Activated CD8-positive, alpha-beta T cell treated with anti-CD3 and anti-CD28 coated beads, Interleukin-2, amount 10 ng/mL, durations not matched to agents 7 days and 5 days (primary cell): Measurements from ENCODE around the gene MRGPRD. TPM values are rescaled to one million over a fixed set of nuclear protein-coding genes. Genes with fewer than 3 reads are reported as not detected.
"Not testable (repeated sequence)": the region's sequence is repeated elsewhere in the genome, so short reads cannot be mapped to it uniquely, and the experiment has no call there.

ENCODE experiments used
- ATAC-seq: fragments of 150-1000 bp; cut with Tn5 transposase; one replicate; pipeline ENCODE4 v1.10.0; 2021; ENCODE audit warnings: moderate library complexity
- CTCF ChIA-PET: fragments of 350-600 bp; sonication (Branson Sonifier 250); formaldehyde crosslinking; loops from one replicate; lab custom pipeline; 2021; ENCODE audit warnings: antibody characterized with exemption; lab: Charles Lee
- POLR2A ChIA-PET: fragments of 350-600 bp; sonication (Branson Sonifier 250); formaldehyde crosslinking; loops from one replicate; lab custom pipeline; 2021; ENCODE audit warnings: antibody characterized with exemption; lab: Charles Lee
- DNase-seq: peaks from one replicate; pipeline ENCODE4 v3.0.0-alpha.2; 2020
- H3K27ac Mint-ChIP-seq: one replicate; pipeline ENCODE4 v1.8.0; 2021; ENCODE audit warnings: mild to moderate bottlenecking, mixed read lengths
- H3K27me3 Mint-ChIP-seq: one replicate; pipeline ENCODE4 v1.8.0; 2021; ENCODE audit warnings: low read depth, mixed read lengths
- H3K36me3 Mint-ChIP-seq: one replicate; pipeline ENCODE4 v1.8.0; 2021; ENCODE audit warnings: low read depth, mixed read lengths
- H3K4me1 Mint-ChIP-seq: one replicate; pipeline ENCODE4 v1.8.0; 2021; ENCODE audit warnings: low read depth, mixed read lengths
- H3K4me3 Mint-ChIP-seq: one replicate; pipeline ENCODE4 v1.8.0; 2021; ENCODE audit warnings: mild to moderate bottlenecking, mixed read lengths
- H3K9me3 Mint-ChIP-seq: one replicate; pipeline ENCODE4 v1.8.0; 2022; ENCODE audit warnings: mixed read lengths; ENCODE audit not compliant: insufficient read depth
- total RNA-seq, 2 experiments: library from RNA; stranded (reverse); gene quantifications; one replicate each; pipeline ENCODE4 v1.2.3, GENCODE V29; 2021

The MRGPRD gene
- total RNA-seq, 2 experiments from 2014 or later, result not detected

DNA sequence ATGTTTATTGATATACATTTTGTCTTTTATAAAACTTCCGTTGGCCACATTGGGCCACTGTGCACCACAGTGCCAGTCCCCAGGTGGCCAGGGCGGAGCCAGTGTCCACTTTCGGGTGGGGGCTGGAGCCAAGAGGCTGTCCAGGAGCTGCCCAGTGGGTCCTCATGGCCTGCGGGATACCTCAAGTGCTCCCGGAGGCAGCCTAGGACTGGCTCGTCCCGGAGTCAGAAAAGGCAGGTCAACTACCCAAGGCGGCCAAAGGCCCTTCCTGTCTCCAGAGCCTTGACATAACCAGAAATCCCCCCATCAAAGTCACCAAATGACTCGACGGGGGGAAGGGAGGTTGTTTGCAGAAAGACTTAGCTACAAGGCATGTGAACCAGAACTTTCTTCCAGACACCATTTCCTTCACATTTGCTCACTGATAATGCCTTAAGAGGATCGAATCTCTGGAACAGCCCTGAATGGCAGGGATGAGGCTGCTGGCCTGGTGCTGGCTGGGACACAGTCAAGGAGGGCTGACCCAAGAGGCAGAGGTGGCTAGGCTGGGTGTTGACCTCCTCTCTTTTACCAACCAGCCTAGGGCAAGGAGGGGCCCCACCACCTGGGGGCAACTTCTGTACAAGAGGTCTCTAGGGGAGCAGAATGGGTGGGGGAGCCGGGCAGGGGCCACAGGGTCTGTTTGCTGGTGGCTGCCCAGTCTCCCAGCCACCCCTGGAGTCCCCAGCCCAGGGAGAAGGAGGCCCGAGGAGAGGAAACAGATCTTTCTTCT lies 23.8 kb upstream of the MRGPRD start:
- CTCF ChIA-PET, result no interaction called here
- H3K9me3 Mint-ChIP-seq, result no peaks in the 10 kb centered on the region

DNA sequence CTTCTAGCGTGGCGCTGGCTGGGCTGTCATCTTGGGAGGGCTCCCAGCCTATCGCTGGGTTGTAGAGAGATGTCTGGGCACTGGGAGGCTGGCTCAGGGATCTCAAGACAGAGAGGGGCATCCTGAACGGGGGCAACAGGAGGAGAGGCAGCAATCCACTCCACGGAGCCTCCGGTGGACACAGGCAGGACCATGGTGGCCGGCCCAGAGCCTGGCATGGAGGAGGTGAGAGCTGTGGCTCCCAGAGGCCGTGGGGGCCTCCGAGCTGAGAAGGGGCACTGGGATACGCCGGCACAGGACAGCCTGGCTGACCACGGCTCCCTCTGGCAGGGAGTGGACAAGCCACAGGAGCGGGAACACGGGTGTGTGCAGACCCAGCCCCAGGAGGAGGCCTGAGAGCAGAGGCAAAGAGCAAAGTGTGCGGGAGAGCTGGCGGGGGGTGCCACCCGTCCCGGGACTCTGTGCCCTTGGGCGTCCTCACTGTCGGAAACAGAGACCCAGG lies 23.1 kb upstream of the MRGPRD start:
- CTCF ChIA-PET, result no interaction called here
- H3K9me3 Mint-ChIP-seq, result no peaks in the 10 kb centered on the region
- H3K4me3 Mint-ChIP-seq, result no peak overlapping the region
- ATAC-seq (no peak), DNase-seq (no peak)
- POLR2A ChIA-PET, result no interaction called here
- H3K4me1 Mint-ChIP-seq, result no peaks in the 10 kb centered on the region
- no peak overlapping the region for H3K27ac Mint-ChIP-seq
- no peaks in the 10 kb centered on the region for H3K36me3 Mint-ChIP-seq
- no peaks in the 10 kb centered on the region for H3K27me3 Mint-ChIP-seq

More for the DNA sequence above, 23.8 kb upstream of the MRGPRD start:
- no peaks in the 10 kb centered on the region for H3K27me3 Mint-ChIP-seq
- POLR2A ChIA-PET, result no interaction called here
- H3K36me3 Mint-ChIP-seq, result no peaks in the 10 kb centered on the region
- DNase-seq (no peak), ATAC-seq (no peak)
- no peak overlapping the region for H3K27ac Mint-ChIP-seq
- H3K4me1 Mint-ChIP-seq, result no peaks in the 10 kb centered on the region
- no peak overlapping the region for H3K4me3 Mint-ChIP-seq

DNA sequence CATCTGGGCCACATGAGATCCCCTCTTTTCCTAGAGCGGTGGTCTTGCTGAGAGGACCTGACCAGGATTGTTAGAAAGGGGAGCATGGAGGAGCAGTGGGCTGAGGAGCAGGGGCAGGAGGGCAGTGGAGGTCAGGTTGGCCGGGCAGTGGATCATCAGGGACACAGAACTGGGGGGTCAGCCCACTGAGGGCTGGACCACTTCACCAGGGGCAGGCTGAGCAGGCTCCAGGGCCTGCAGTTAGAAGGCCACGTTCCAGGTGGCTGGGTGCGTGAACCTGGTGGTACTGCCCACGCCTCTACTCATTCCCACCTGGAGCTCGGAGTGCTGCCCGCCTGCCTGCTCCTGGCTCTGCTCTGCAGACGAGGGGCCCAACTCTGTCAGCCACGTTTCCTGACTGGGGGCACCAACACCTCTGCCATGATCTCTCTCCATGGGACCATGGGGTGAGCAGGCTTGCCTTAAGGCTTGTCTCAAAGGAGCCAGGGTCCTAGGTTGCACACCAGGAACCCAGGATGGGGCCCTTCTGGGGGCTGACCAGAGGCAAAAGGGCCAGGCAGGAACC lies 22.6 kb upstream of the MRGPRD start:
- ChIA-PET CTCF (no interaction called here), POLR2A (no interaction called here)
- H3K27me3 Mint-ChIP-seq, result no peaks in the 10 kb centered on the region
- H3K4me3 Mint-ChIP-seq, result no peak overlapping the region
- H3K36me3 Mint-ChIP-seq, result no peaks in the 10 kb centered on the region
- no peak for ATAC-seq
- H3K4me1 Mint-ChIP-seq, result no peaks in the 10 kb centered on the region
- H3K9me3 Mint-ChIP-seq, result no peaks in the 10 kb centered on the region
- no peak for DNase-seq
- no peak overlapping the region for H3K27ac Mint-ChIP-seq

DNA sequence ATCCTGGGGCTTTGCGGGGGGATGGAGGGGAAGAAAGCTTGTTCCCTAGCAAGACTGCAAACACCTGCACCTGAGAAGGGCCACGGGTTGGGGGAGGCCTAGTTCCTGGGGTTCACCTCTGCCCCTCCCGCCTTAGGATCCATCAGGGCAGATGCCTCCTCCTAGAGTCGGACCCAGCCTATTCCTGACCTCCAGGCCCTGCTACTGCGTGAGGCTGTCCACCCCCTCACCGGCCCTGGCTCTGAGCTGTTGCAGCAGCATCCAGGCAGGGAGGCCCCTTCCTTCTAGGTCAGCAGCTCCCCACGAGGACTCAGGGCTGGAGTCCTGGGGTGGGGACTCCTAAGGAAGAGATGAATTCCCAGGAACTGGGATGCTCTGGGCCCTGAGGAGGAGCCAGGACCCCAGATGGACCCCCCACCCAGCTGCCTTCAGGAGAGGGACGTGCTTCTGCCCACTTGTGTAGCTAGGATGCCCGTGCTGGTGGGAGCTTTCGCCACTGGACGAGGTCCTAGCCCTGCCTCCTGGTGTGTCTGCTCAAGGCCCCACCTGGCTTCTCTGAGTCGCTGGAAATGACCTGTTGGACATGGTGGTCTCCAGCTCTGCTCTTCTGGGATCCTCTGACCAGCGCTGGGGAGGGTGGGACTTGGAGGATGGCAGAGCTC lies 21.9 kb upstream of the MRGPRD start:
- ChIA-PET CTCF (interaction anchor here (1.8 kb wide), 1 partner anchor 8 kb away, joined by 4 read pairs; no protein-coding TSS in a partner anchor), POLR2A (no interaction called here)
- ATAC-seq, result no peak
- no peak overlapping the region for H3K4me3 Mint-ChIP-seq
- no peaks in the 10 kb centered on the region for H3K9me3 Mint-ChIP-seq
- H3K36me3 Mint-ChIP-seq, result no peaks in the 10 kb centered on the region
- no peaks in the 10 kb centered on the region for H3K27me3 Mint-ChIP-seq
- H3K4me1 Mint-ChIP-seq, result no peaks in the 10 kb centered on the region
- no peak for DNase-seq
- H3K27ac Mint-ChIP-seq, result no peak overlapping the region

DNA sequence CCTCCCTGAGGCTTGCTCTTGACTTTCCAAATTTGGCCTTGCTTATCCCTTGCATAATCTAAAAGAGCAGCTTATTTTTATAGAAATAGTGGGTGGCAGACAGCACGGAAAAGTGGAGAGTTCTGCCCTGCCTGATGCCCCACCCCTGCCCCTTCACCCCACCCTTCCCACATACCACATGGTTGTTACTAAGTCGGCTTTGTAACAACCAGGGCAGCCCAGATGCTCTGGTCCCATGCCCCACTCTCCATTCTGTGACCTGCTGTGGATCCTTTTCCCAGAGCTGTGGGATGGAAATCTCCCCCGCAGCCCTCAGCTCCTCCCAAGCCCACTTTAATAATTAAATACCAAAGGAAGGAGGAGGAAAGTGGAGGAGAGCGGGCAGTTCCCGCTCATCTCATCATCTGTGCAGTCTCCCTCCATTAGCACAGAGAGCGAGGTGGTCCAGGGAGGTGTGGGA lies 21.4 kb upstream of the MRGPRD start:
- POLR2A ChIA-PET, result no interaction called here
- no peaks in the 10 kb centered on the region for H3K36me3 Mint-ChIP-seq
- ATAC-seq, result no peak
- H3K27me3 Mint-ChIP-seq, result no peaks in the 10 kb centered on the region
- no peak for DNase-seq
- H3K4me3 Mint-ChIP-seq, result no peak overlapping the region
- no peaks in the 10 kb centered on the region for H3K9me3 Mint-ChIP-seq
- H3K4me1 Mint-ChIP-seq, result no peaks in the 10 kb centered on the region
- H3K27ac Mint-ChIP-seq, result no peak overlapping the region
- CTCF ChIA-PET, result interaction anchor here (1.8 kb wide), 1 partner anchor 9 kb away, joined by 4 read pairs; no protein-coding TSS in a partner anchor

DNA sequence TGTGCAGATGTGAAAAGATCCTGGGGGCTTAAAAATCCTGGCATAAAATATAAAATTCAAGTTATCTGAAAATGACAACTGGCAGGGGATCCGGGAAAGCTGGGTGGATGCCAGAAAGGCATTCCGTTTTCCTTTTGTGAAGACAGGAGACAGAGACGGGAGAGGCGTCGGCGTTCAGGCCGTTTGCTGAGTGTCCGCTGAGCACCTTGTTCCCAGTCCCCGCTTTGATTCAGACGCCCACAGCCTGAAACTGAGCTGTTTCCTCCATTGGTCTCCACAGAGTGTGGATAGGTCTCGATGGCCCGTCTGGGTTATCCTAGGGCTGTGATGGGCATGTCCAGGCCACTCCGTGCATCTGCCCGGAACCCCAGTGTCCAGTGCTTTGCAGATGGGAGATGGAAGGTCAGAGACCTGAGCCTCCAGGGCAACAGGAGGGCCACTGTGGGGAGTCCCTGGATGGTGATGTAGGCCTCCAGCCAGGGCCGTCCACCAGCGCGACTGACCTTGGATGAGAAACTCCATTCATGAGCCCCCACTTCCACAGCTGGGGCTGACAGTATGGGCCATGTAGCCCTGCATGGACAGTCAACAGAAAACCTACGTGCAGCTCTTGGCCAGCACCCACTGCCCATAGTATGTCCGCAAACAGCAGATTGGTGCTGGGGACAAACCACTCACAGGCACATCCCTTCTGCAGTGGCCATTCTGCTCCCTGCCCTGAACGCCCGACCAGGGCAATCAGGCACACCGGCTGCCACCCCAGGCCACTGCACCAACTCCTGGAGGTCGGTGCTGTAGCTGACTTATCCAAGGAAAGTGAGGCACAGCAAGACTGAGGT lies 20.7 kb upstream of the MRGPRD start:
- no peak for ATAC-seq
- Mint-ChIP-seq H3K9me3 (no peaks in the 10 kb centered on the region), H3K4me1 (no peaks in the 10 kb centered on the region), H3K27ac (no peak overlapping the region), H3K27me3 (no peaks in the 10 kb centered on the region), H3K36me3 (no peaks in the 10 kb centered on the region), H3K4me3 (no peak overlapping the region)
- POLR2A ChIA-PET, result no interaction called here
- CTCF ChIA-PET, result interaction anchor here (1.8 kb wide), 1 partner anchor 9 kb away, joined by 4 read pairs; no protein-coding TSS in a partner anchor
- DNase-seq, result no peak

DNA sequence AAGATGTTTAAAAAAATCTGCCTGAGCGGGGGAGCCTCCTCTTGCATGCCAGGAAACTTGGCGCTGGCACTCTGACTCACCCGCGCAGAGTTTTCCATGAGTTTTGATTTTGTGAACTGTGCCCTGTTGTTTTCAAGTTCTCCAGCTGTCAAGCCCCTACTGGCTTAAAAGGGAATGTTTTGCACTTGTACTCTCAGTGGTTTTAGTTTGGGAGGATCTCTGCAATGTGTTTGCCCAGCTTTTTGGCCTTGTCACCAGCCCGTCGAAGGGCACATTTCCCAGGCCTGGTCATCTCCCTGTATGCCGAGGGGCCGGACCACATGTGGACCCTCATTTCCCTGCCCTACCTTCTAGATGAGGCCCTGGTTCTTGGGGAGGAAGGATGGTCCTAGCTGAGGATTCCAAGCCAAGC lies 20.1 kb upstream of the MRGPRD start:
- Mint-ChIP-seq H3K4me3 (no peak overlapping the region), H3K27me3 (no peaks in the 10 kb centered on the region), H3K27ac (no peak overlapping the region), H3K9me3 (no peaks in the 10 kb centered on the region), H3K4me1 (no peaks in the 10 kb centered on the region), H3K36me3 (no peaks in the 10 kb centered on the region)
- ChIA-PET POLR2A (no interaction called here), CTCF (no interaction called here)
- DNase-seq, result no peak
- ATAC-seq, result no peak

DNA sequence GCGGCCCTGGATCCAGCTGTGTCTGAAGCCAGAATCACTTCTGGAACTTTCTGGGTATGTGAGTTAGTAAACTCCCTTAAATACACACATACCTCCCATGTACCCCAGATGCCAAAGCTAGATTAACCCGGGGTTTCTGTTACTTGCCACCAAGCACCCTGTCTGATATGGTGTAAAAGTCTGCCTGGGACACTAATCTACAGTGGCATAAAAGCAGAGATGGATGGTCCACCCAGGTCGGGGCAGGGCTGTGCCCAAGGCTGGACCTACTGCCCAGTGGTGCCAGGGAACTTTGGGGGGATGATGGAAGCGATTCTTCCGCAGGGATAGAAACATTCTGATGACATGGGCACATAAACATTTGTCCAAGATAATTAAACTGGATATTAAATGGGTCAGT lies 19.6 kb upstream of the MRGPRD start:
- ChIA-PET POLR2A (no interaction called here), CTCF (no interaction called here)
- H3K4me1 Mint-ChIP-seq, result no peaks in the 10 kb centered on the region
- no peak for ATAC-seq
- H3K36me3 Mint-ChIP-seq, result no peaks in the 10 kb centered on the region
- H3K27ac Mint-ChIP-seq, result no peak overlapping the region
- no peak for DNase-seq
- H3K27me3 Mint-ChIP-seq, result no peaks in the 10 kb centered on the region
- H3K9me3 Mint-ChIP-seq, result no peaks in the 10 kb centered on the region
- no peak overlapping the region for H3K4me3 Mint-ChIP-seq

DNA sequence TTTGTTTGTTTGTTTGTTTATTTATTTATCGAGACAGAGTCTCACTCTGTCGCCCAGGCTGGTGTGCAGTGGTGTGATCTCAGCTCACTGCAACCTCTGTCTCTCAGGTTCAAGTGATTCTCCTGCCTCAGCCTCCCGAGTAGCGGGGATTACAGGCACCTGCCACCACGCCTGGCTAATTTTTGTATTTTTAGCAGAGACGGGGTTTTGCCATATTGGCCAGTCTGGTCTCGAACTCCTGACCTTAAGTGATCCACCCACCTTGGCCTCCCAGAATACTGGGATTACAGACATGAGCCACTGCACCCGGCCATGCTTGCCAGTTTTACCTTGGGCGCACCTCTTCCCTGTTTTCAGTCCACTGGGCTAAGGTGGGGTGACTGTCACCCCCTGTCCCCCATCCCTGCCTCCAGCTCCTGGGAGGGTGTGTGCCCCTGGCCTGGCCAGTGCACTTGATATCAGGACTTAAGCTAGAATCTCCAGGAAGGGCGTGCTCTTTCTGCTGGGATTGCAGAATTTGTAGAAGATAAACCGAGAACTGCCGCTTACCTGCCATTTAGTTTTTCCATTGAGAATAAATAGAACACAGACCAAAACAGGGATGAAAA lies 19.1 kb upstream of the MRGPRD start:
- ATAC-seq, H3K27me3 Mint-ChIP-seq, H3K9me3 Mint-ChIP-seq, H3K4me1 Mint-ChIP-seq, H3K36me3 Mint-ChIP-seq, POLR2A ChIA-PET, H3K27ac Mint-ChIP-seq, H3K4me3 Mint-ChIP-seq, DNase-seq, CTCF ChIA-PET: not testable (repeated sequence)

DNA sequence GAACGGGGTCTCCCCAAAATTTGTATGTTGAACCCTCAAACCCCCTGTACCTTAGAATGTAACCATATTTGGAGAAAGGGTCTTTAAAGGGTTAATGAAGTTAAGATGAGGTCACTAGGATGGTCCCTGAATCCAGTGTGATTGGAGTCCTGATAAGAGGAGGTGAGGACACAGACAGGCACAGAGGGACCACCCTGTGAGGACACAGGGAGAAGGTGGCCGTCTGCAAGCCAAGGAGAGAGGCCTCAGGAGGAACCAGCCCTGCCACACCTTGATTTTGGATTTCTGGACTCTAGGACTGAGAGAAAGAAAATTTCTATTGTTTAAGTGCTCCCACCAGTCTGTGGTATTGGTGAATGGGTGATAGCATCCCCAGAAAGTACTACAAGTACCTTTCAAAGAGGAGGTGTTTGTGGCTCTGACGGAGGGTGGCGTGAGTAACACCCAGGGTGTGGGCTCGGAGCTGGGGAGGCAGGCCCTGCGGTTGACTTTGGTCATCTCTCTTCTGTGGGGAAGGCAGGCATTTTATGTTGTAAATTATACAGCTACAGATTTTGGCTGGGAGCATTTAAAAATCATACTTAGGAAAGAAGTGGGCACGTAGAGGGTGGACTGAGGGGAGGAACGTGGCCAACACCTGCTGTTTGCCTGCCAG lies 18.4 kb upstream of the MRGPRD start:
- Mint-ChIP-seq H3K27me3 (no peaks in the 10 kb centered on the region), H3K27ac (no peak overlapping the region), H3K36me3 (no peaks in the 10 kb centered on the region), H3K4me1 (no peaks in the 10 kb centered on the region), H3K9me3 (no peaks in the 10 kb centered on the region), H3K4me3 (no peak overlapping the region)
- POLR2A ChIA-PET, result no interaction called here
- ATAC-seq (no peak), DNase-seq (no peak)
- CTCF ChIA-PET, result no interaction called here

DNA sequence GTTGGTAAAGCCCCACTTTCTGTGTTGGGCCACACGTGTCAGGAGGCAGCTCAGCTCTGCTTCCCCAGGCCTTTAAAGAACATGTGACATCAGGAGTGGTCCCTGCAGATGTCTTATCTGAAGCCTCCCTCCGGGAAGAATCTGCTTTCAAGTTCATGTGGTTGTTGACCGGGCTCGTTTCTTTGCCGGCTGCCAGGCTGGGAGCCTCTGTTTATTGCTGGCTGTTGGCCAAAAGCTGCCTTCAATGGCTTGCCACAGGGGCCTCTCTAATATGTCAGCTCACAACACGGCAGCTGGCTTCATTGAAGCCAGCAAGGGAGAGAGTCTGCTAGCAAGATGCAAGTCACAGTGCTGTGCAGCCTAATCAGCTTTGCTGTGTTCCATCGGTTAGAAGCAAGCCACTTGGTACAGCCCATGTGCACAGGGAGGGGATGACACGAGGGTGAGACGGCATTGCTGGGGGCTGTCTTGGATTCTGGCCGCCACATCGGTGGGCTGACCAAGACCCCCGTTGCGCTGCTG lies 17.7 kb upstream of the MRGPRD start:
- CTCF ChIA-PET, result no interaction called here
- Mint-ChIP-seq H3K4me3 (no peak overlapping the region), H3K9me3 (no peaks in the 10 kb centered on the region), H3K27me3 (no peaks in the 10 kb centered on the region), H3K36me3 (no peaks in the 10 kb centered on the region), H3K27ac (no peak overlapping the region), H3K4me1 (no peaks in the 10 kb centered on the region)
- ATAC-seq (no peak), DNase-seq (no peak)
- POLR2A ChIA-PET, result no interaction called here
